GM18520 (cell line): Measurements from ENCODE around the gene SLC28A2.

ENCODE experiments used
- ATAC-seq: cut with Tn5 transposase; IDR thresholded peaks from one replicate; pipeline ENCODE4 v1.9.1; 2021; ENCODE audit not compliant: unreplicated experiment

SLC28A2 gene

DNA sequence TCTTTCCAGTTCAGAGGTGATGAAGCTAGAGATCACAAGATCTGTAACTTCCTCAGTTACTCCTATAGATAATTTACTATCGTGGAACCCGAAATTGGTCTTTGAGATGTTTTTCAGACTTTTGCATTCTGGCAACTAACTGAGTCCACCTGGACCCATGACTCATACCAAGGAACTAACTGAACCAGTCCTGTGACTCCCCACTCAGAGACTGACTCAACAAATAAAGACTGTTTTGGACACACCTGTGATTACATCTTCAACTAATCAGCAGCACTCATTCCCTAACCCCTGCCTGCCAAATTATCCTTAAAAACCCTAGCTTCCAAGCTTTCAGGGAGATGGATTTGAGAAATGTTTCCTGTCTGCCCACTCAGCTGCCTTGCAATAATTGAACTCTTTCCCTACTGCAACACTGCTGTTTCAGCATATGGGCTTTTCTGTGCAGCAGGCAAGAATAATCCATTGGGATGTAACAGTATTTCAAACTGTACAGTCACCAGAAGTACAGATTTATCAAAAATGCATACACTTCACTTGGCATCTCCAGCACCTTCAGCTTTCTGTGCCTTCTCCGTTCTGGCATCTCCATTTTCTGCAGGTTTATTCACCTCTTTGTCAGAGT, 68.7 kb downstream of the SLC28A2 start:
- no peak for ATAC-seq

GRCh38 chr15:45326280-45326679, 74.2 kb downstream of the SLC28A2 start:
- ATAC-seq = no peak

DNA sequence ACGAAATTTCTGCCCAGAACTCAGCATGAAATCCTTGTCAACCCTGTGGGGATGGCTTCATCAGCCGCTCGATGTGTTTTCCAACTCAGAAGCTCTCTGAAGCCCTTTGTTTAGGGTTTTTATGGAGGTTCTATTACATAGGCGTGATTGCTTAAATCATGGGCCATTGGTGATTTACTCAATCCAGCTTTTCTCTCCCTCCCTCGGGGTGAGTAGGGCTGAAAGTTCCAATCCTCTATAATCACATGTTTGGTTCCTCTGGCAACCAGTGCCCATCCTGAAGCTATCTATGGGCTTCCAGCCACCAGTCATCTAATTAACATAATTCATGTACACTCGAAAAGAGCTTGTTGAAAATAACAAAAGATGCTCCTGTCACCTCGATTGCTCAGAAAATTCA, 74.7 kb downstream of the SLC28A2 start:
- ATAC-seq = no peak
